ENCODE measurements around the gene STX2. TPM values are rescaled to one million over a fixed set of nuclear protein-coding genes. Genes with fewer than 3 reads are reported as not detected.

STX2 gene
- total and polyA plus RNA-seq, 10 donors, result 7.4 to 18.4 (median 12.7) TPM

GRCh38 chr12:130859161-130859560 is 20.1 kb upstream of the STX2 start:
- H3K4me1 ChIP-seq, result no peaks in the 10 kb centered on the region
- H3K36me3 ChIP-seq, result no peaks in the 10 kb centered on the region
- intact Hi-C loops (cut with DNase I; ENCODE audit: low total_unique reads), result no loop called here
- no peak overlapping the region for H3K27ac ChIP-seq
- TF ChIP-seq CTCF (IDR thresholded peaks at IDR 0.05 in 8 of 11, conservative IDR thresholded peaks at IDR 0.05 in 3 of 11) (no peak), POLR2A (IDR thresholded peaks at IDR 0.05) (no peak), POLR2AphosphoS5 (IDR thresholded peaks at IDR 0.05) (no peak)
- WGBS, 5 donors, result 90 to 98% (median 96%) methylated on average over 6 of the region's 6 CpGs
- peaks cover 0 to 15% (median 0%) of the 10 kb centered on the region in 7 donors for H3K27me3 ChIP-seq (replicated peaks in 1 of 7)
- peaks cover 0 to 21% (median 10%) of the 10 kb centered on the region in 8 donors for H3K9me3 ChIP-seq
- no peak overlapping the region for H3K4me3 ChIP-seq
- peak; percentile 57 for DNase-seq

- intact Hi-C loops (cut with DNase I; ENCODE audit: low total_unique reads), result no loop called here
- TF ChIP-seq POLR2A (IDR thresholded peaks at IDR 0.05), result no peak
- TF ChIP-seq POLR2AphosphoS5 (IDR thresholded peaks at IDR 0.05), result no peak
- H3K36me3 ChIP-seq, result no peaks in the 10 kb centered on the region
- H3K4me3 ChIP-seq, result no peak overlapping the region
- 80 to 90% (median 86%) methylated on average over 4 of the region's 4 CpGs for WGBS, 5 donors
- no peak overlapping the region for H3K27ac ChIP-seq
- no peak for DNase-seq
- no peaks in the 10 kb centered on the region for H3K4me1 ChIP-seq
- peaks cover 0 to 23% (median 0%) of the 10 kb centered on the region in 7 donors for H3K27me3 ChIP-seq (replicated peaks in 1 of 7)
- H3K9me3 ChIP-seq, result peaks cover 0 to 21% (median 10%) of the 10 kb centered on the region in 8 donors
Observed at GRCh38 chr12:130858084-130858483, 19.0 kb upstream of the STX2 start.

GRCh38 chr12:130856088-130856487 is 17.0 kb upstream of the STX2 start:
- Histone ChIP-seq H3K36me3 (no peaks in the 10 kb centered on the region), H3K27ac (no peak overlapping the region), H3K9me3 (peaks cover 0 to 15% (median 10%) of the 10 kb centered on the region in 8 donors), H3K4me1 (no peaks in the 10 kb centered on the region), H3K27me3 (replicated peaks in 1 of 7) (peaks cover 0 to 23% (median 0%) of the 10 kb centered on the region in 7 donors), H3K4me3 (no peak overlapping the region)
- 74 to 90% (median 89%) methylated on average over 4 of the region's 4 CpGs for WGBS, 5 donors
- DNase-seq, result no peak
- TF ChIP-seq POLR2A (IDR thresholded peaks at IDR 0.05), result no peak
- TF ChIP-seq CTCF (IDR thresholded peaks at IDR 0.05 in 8 of 11, conservative IDR thresholded peaks at IDR 0.05 in 3 of 11), result no peak
- no peak for TF ChIP-seq POLR2AphosphoS5 (IDR thresholded peaks at IDR 0.05)
- intact Hi-C loops (cut with DNase I; ENCODE audit: low total_unique reads), result no loop called here

- Histone ChIP-seq H3K4me1 (no peaks in the 10 kb centered on the region), H3K36me3 (no peaks in the 10 kb centered on the region), H3K27me3 (replicated peaks in 1 of 7) (peaks cover 0 to 22% (median 0%) of the 10 kb centered on the region in 7 donors), H3K4me3 (no peak overlapping the region), H3K9me3 (peaks cover 0 to 7% (median 0%) of the 10 kb centered on the region in 8 donors), H3K27ac (no peak overlapping the region)
- intact Hi-C loops (cut with DNase I; ENCODE audit: low total_unique reads), result no loop called here
- DNase-seq, result no peak
- 74 to 90% (median 86%) methylated on average over 12 of the region's 12 CpGs for WGBS, 5 donors
- no peak for TF ChIP-seq CTCF (IDR thresholded peaks at IDR 0.05 in 8 of 11, conservative IDR thresholded peaks at IDR 0.05 in 3 of 11)
- TF ChIP-seq POLR2AphosphoS5 (IDR thresholded peaks at IDR 0.05), result no peak
- no peak for TF ChIP-seq POLR2A (IDR thresholded peaks at IDR 0.05)
Observed at GRCh38 chr12:130850418-130851021, 11.5 kb upstream of the STX2 start.

Data from spleen (tissue), 11 donors.